ENCODE data around the gene MSX2. TPM values are rescaled to one million over a fixed set of nuclear protein-coding genes. Genes with fewer than 3 reads are reported as not detected.
"Not testable (repeated sequence)": the region's sequence is repeated elsewhere in the genome, so short reads cannot be mapped to it uniquely, and the experiment has no call there.

Gene MSX2
- total RNA-seq, 1 experiment from 2014 or later: 64.4 TPM

GRCh38 chr5:174755106-174755505, 30.7 kb downstream of the MSX2 start:
- H3K4me1 ChIP-seq: no peaks in the 10 kb centered on the region
- DNase-seq: peak in 1 of 2 experiments; percentile 34
- intact Hi-C loops (cut with micrococcal nuclease; ENCODE audit: unreplicated experiment): no loop called here
- Mint-ChIP-seq H3K27ac (ENCODE audit: unreplicated experiment) (no peak overlapping the region), H3K4me1 (ENCODE audit: low read depth, unreplicated experiment) (peaks cover 6% of the 10 kb centered on the region), H3K27me3 (ENCODE audit: insufficient read depth, unreplicated experiment) (no peaks in the 10 kb centered on the region), H3K4me3 (ENCODE audit: unreplicated experiment) (no peak overlapping the region), H3K9me3 (ENCODE audit: unreplicated experiment) (no peaks in the 10 kb centered on the region), H3K36me3 (ENCODE audit: insufficient read depth, unreplicated experiment) (no peaks in the 10 kb centered on the region)
- no peaks in the 10 kb centered on the region for H3K36me3 ChIP-seq (ENCODE audit: control insufficient read depth, insufficient read depth, low read length)
- no peaks in the 10 kb centered on the region for H3K27me3 ChIP-seq (replicated peaks; ENCODE audit: control insufficient read depth, insufficient read depth, low read length)
- no peak overlapping the region for H3K4me3 ChIP-seq (ENCODE audit: low read depth, low read length)
- H3K9me3 ChIP-seq: no peaks in the 10 kb centered on the region
- TF ChIP-seq CTCF (IDR thresholded peaks at IDR 0.05; ENCODE audit: insufficient read depth in 1 of 2, low read depth in 1 of 2, low read length in 1 of 2, severe bottlenecking in 1 of 2, unreplicated experiment in 1 of 2): peak; percentile 40 to 48
- no TSS peak for BruUV-seq (replicated peaks)
- CTCF ChIA-PET: no interaction called here
- POLR2A ChIA-PET: no interaction called here

GRCh38 chr5:174759091-174759490, 34.7 kb downstream of the MSX2 start:
- no peak overlapping the region for H3K4me3 Mint-ChIP-seq (ENCODE audit: unreplicated experiment)
- no peaks in the 10 kb centered on the region for H3K4me1 Mint-ChIP-seq (ENCODE audit: low read depth, unreplicated experiment)
- H3K27me3 Mint-ChIP-seq (ENCODE audit: insufficient read depth, unreplicated experiment): no peaks in the 10 kb centered on the region
- H3K9me3 Mint-ChIP-seq (ENCODE audit: unreplicated experiment): no peaks in the 10 kb centered on the region
- Histone ChIP-seq H3K36me3 (ENCODE audit: control insufficient read depth, insufficient read depth, low read length) (no peaks in the 10 kb centered on the region), H3K9me3 (no peaks in the 10 kb centered on the region), H3K27me3 (replicated peaks; ENCODE audit: control insufficient read depth, insufficient read depth, low read length) (no peaks in the 10 kb centered on the region), H3K4me3 (ENCODE audit: low read depth, low read length) (no peak overlapping the region), H3K4me1 (no peaks in the 10 kb centered on the region)
- no peak for DNase-seq
- no peaks in the 10 kb centered on the region for H3K36me3 Mint-ChIP-seq (ENCODE audit: insufficient read depth, unreplicated experiment)
- POLR2A ChIA-PET: interaction anchor here (0.5 kb wide), 1 partner anchor 35 kb away, joined by 4 read pairs; the partner anchor contains the start of gene MSX2
- TF ChIP-seq CTCF (IDR thresholded peaks at IDR 0.05; ENCODE audit: insufficient read depth in 1 of 2, low read depth in 1 of 2, low read length in 1 of 2, severe bottlenecking in 1 of 2, unreplicated experiment in 1 of 2): no peak
- intact Hi-C loops (cut with micrococcal nuclease; ENCODE audit: unreplicated experiment): no loop called here
- no peak overlapping the region for H3K27ac Mint-ChIP-seq (ENCODE audit: unreplicated experiment)
- CTCF ChIA-PET: interaction anchor here (0.6 kb wide), 1 partner anchor 8 kb away, joined by 3 read pairs; no protein-coding TSS in a partner anchor
- BruUV-seq (replicated peaks): no TSS peak

GRCh38 chr5:174760721-174761120, 36.3 kb downstream of the MSX2 start:
- Histone ChIP-seq H3K36me3 (ENCODE audit: control insufficient read depth, insufficient read depth, low read length) (no peaks in the 10 kb centered on the region), H3K27me3 (replicated peaks; ENCODE audit: control insufficient read depth, insufficient read depth, low read length) (no peaks in the 10 kb centered on the region), H3K4me1 (no peaks in the 10 kb centered on the region), H3K9me3 (no peaks in the 10 kb centered on the region), H3K4me3 (ENCODE audit: low read depth, low read length) (no peak overlapping the region)
- H3K9me3 Mint-ChIP-seq (ENCODE audit: unreplicated experiment): no peaks in the 10 kb centered on the region
- intact Hi-C loops (cut with micrococcal nuclease; ENCODE audit: unreplicated experiment): no loop called here
- H3K4me3 Mint-ChIP-seq (ENCODE audit: unreplicated experiment): no peak overlapping the region
- no TSS peak for BruUV-seq (replicated peaks)
- no peaks in the 10 kb centered on the region for H3K4me1 Mint-ChIP-seq (ENCODE audit: low read depth, unreplicated experiment)
- no peaks in the 10 kb centered on the region for H3K27me3 Mint-ChIP-seq (ENCODE audit: insufficient read depth, unreplicated experiment)
- DNase-seq: no peak
- ChIA-PET CTCF (no interaction called here), POLR2A (no interaction called here)
- H3K27ac Mint-ChIP-seq (ENCODE audit: unreplicated experiment): no peak overlapping the region
- H3K36me3 Mint-ChIP-seq (ENCODE audit: insufficient read depth, unreplicated experiment): no peaks in the 10 kb centered on the region
- TF ChIP-seq CTCF (IDR thresholded peaks at IDR 0.05; ENCODE audit: insufficient read depth in 1 of 2, low read depth in 1 of 2, low read length in 1 of 2, severe bottlenecking in 1 of 2, unreplicated experiment in 1 of 2): no peak

- CTCF ChIA-PET; H3K4me1 ChIP-seq; H3K27me3 Mint-ChIP-seq (ENCODE audit: insufficient read depth, unreplicated experiment); intact Hi-C loops (cut with micrococcal nuclease; ENCODE audit: unreplicated experiment); DNase-seq; H3K4me3 Mint-ChIP-seq (ENCODE audit: unreplicated experiment); POLR2A ChIA-PET; H3K36me3 ChIP-seq (ENCODE audit: control insufficient read depth, insufficient read depth, low read length); H3K9me3 Mint-ChIP-seq (ENCODE audit: unreplicated experiment); H3K27ac Mint-ChIP-seq (ENCODE audit: unreplicated experiment); H3K9me3 ChIP-seq; H3K4me3 ChIP-seq (ENCODE audit: low read depth, low read length); H3K27me3 ChIP-seq (replicated peaks; ENCODE audit: control insufficient read depth, insufficient read depth, low read length); H3K4me1 Mint-ChIP-seq (ENCODE audit: low read depth, unreplicated experiment); BruUV-seq (replicated peaks); H3K36me3 Mint-ChIP-seq (ENCODE audit: insufficient read depth, unreplicated experiment): not testable (repeated sequence)
Measured at GRCh38 chr5:174761341-174761740, 37.0 kb downstream of the MSX2 start.

Data from Caco-2 (cell line).